HG03135 (cell line): Measurements from ENCODE around the gene PEDS1.
"Not testable (repeated sequence)": the region's sequence is repeated elsewhere in the genome, so short reads cannot be mapped to it uniquely, and the experiment has no call there.

Source experiments
- ATAC-seq: cut with Tn5 transposase; IDR thresholded peaks from one replicate; pipeline ENCODE4 v1.9.1; 2021; ENCODE audit warnings: mild to moderate bottlenecking, moderate library complexity; ENCODE audit not compliant: unreplicated experiment

The PEDS1 gene

DNA sequence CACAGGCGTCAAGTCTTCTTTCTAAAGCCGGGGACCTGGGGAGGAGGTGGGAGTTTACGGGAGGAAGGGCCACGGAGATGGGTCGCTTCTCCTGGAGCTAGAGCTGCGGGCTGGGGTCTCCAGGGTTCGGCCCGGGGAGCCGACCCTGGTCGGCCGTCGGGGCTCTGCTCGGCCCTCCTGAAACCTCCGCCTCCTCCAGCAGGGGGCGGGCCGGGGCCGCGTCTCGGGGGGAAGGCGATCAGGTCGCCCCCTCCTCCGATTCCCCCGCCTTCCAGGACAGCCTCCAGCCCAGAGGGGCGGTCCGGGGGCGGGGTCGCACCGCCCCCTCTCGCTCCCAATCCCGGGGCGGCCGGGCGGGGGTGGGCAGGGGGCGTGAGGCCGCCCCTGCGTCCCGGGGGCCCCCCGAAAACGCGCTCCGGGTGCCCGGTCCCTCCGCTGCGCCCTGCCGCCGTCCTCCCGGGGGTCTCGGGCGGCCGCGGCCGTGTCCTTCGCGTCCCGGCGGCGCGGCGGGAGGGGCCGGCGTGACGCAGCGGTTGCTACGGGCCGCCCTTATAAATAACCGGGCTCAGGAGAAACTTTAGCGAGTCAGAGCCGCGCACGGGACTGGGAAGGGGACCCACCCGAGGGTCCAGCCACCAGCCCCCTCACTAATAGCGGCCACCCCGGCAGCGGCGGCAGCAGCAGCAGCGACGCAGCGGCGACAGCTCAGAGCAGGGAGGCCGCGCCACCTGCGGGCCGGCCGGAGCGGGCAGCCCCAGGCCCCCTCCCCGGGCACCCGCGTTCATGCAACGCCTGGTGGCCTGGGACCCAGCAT, 36.9 kb upstream of the PEDS1 start, which contains the start of gene CEBPB:
TSS of gene CEBPB (plus strand) at position 580 of the 814 bp plus-strand sequence. CDS start at position 784, 204 bp downstream.
- ATAC-seq, result peak; percentile 39

DNA sequence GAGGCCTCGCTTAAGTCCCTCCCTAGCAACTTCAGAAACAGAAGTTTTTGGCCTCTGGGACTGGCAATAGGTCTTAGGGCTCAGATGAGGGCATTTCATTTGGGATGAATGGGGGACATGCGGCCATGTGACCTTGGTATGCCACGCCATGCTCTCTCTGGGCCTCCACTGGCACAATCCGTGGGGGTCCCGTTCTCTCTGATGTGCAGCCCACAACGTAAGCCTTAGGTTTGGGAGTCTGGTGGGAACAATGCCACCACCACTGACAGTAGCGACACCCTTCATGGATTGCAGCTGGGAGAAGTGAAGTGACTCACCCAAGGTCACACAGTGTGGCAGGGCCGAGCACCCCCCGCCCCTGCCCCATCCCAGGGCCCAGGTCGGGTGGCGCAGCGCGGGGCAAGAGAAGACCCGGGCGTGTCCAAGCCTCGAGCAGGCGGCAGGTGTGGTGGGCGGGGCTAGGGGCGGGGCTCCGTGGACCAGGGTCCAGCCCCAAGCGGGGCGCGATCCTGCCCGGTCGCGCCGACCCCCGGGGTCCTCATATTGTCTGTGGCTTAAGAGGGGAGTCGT, 36.2 kb upstream of the PEDS1 start:
- ATAC-seq, result no peak

DNA sequence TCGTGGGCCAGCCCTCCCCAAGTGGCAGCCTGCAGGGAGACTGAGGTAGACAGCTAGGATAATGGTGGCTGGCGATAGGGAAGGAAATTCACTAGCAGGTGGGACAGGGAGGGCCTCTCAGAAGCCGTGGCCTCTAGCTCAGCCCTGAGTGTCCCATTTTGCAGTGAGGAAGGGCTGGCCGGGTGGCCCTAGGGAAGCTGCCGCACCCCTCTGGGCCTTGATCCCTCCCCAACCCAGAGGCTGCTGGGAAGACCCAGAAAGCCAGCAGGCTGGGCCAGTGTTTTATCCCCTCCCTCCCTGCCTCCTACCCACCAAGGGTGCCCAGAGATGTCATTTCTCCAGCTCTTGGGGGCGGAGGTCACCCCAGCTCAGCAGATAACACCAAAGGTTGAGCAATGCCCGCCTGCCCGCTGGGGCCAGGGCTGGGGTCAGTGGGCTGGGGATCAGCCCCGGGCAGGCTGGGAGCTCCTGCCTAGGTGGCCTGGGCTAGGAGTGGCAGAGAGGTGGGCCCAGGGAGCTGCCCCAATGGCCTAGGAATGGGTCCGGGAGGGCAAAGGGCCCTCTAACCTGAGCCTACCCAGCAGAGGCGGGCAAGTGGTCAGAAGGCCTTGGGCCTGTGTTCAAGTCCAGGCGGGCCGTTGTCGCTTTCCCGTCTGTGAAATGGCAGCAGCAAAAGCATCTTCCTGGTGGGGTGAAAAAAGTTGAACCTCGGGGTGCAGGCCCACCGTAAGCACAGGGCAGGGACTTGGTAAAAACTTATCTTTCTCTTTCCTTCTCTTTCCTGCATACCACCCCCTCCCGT, 35.6 kb upstream of the PEDS1 start:
- no peak for ATAC-seq

DNA sequence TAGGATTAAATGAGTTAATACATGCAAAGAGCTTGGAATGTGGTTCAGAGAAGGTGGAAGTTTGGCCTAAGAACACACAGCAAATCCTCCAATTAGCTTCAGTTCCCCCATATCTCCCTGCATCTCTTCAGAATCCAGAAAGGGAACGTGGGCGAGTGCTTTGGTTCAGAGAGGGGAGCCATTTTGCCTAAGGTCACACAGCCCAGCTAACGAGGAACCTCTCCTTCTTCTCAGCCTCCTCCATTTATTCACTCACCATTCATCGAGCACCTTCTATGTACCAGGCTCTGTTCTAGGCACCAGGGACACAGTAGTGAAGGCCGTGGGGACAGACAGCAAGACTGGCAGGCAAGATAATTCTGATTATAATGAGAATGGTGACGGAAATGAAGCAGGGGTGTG, 34.8 kb upstream of the PEDS1 start:
- no peak for ATAC-seq

DNA sequence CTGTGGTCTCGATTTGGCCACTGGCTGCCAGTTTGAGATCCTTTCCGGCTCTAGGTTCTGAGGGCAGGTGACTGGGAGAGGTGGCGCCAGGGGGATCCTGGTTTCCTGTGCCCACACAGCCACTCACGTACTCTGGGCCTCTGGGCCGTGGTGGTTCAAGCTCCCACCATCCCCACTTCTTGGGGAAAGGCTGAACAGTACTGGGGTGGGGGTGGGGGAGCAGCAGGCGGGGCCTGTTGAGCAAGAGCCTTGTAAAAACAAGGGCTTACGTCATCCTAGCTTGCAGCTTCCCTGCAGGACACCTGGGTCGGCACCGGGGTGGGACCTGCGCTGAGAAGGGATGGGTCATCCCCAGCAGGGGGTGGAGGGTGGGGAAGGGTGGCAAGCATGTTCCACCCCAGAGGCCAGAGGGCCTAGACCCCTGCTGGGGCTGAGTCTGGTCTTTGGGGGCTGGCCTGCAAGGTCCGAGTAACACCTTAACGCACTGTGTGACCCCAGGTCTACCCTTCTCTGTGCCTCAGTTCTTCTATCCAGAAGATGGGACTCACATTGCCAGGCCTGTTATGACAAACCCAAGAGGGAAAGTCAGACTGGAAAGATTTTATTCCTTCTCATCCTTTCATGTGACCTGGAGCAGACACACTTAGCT, 34.0 kb upstream of the PEDS1 start:
- ATAC-seq, result no peak

DNA sequence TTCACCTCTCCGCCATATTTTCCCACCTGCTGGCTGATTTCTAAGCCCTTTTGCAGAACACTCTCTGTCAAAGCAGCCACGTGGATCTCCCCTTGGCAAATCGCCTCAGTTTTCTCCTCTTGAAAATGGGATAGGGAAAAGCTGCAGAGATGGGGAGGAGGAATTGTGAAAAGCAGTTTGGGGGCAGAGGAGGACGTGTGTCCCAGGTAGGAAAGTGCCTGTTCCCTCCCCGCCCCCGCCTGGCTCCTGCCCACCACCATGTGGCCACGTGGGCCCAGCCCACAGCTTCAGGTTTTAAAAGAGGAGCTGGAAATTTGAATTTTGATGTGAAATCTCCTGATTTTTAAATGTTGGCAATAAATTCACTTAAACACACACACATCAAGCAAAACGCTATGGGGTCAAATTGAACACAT, 33.5 kb upstream of the PEDS1 start:
- ATAC-seq, result no peak

DNA sequence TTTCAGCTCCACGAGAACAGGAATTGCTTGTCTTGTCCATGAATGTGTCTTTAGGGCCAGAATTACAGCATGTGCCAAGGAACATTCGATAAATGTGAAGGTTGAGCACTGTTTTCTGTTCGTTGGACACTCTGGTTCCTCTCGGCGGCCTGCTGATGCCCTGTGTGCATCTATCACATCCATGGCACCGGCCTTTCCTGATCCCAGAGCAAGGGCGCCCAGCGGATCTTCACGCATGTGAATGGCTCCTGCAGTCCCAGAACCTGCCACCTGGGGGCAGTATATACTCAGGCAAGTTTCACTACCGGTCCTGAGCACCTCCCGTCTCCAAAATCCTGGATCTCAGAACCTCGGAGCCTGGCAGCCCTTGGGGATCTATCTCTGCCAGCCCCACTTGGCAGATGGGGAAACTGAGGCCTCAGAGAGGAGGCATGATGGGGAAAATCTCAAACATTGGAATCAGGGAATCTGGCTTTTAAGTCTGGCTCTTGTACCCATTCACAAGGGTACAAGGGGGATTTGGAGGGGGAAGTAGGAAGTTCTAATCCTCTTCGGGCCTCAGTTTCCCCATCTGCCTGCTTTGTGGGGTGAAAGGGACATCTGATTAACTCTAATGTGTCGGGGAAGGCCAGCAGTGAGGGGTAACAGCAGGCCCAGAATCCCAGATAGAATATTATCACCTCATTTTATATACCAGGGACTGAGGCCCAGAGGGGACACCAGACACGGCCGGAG, 32.8 kb upstream of the PEDS1 start:
- ATAC-seq, result no peak

DNA sequence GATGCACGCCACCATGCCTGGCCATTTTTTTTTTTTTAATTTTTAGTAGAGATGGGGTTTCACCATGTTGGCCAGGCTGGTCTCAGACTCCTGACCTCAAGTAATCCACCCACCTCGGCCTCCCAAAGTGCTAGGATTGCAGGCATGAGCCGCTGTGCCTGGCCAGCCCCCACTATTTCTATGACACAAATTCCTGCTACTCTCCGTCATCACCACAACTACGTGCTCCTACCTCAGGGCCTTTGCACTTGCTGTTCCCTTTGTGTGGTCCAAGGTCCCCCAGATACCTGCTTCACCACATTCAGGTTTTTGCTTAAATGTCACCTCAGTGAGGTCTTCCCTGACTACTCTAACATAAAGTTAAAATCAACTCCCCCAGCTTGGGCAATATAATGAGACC, 31.9 kb upstream of the PEDS1 start:
- no peak for ATAC-seq

DNA sequence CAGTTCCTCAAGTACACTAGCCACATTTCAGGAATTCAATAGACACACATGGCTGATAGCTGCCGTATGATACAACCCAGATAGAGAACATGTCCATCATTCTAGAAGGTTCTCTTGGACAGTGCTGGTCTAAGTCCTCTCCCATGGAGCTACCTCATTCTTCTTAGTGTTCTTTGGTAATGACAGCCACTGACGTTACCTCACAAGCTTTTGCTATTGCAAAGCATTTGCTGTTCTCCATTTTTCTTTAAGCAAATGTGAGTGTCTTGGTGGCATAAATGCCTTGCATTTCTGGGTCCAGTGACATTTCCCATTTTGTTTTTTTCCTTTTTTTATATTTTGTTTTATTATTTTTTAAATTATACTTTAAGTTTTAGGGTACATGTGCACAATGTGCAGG, 28.8 kb upstream of the PEDS1 start:
- no peak for ATAC-seq

DNA sequence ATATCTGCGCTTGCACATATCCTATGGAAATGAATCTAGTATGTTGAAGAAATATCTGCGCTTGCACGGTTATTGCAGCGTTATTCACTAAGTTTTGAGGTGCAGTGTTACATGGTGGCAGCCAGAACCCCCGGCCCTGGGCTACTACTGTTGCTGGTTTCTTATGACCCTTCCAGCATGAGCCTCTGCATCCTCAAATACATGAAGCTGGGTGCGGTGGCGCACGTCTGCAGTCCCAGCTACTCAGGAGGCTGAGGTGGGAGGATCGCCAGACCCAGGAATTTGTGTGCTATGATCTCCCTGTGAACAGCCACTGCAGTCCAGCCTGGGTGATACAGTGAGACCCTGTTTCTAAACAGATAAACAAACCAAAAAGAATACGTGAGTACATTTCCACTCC, 27.8 kb upstream of the PEDS1 start:
- ATAC-seq, result no peak

DNA sequence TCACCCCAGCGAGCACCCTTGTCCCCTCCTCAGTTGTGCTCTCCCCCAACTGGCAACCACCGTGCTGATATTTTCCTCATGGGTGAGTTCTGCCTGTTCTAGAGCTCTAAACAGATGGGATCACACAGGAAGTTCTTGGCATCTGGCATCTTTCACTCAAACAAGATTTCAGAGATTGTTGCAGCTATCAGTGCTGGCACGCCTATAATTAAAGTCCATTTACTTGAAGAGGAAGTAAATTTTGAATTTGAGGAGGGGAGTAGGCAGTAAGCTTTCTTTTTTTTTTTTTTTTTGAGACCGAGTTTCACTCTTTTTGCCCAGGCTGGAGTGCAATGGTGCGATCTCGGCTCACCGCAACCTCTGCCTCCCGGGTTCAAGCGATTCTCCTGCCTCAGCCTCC, 25.1 kb upstream of the PEDS1 start:
- ATAC-seq, result not testable (repeated sequence)

DNA sequence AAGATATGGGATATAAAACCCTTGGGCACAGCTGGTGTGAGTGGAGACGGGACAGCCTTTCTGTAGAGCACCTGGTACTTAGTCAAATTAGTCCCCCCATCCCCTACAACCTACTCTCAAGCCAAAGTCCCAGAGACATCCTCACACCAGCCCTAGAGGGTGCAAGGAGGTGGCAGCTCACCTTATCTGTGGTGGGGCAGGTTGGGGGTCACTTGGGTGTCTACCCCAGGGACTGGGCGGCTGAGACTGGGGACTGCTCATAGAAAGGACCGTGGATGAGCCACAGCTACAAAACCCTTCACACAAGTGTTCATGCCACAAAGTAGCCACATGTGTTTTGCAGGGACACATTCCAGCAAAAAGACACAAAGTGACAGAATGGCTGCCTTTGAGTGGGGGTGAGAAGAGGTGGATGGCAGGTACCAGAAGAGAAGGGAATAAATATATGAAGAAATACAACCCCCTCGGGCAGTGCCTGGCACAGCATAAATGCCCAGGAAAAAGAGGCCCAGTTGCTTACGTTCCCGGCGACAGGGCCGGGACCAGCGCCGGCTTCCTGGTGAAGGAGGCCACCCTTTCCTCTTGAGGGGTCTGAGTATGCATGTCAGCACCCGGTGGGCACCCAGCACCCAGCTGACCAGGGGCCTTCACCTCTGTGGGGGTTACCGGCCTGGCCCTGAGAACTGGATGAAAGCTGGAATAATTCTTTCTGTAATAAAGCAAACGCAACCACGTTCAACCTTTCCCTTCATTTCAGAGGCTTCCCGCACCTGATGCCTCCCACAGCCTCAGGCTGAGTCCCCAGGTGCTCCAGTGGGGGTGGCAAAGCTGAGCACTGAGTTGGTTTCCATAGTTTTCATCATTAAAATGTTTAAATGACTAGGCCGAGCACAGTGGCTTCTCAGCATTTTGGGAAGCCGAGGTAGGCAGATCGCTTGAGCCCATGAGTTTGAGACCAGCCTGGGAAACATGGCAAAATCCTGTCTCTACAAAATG, 22.7 kb upstream of the PEDS1 start:
- no peak for ATAC-seq

DNA sequence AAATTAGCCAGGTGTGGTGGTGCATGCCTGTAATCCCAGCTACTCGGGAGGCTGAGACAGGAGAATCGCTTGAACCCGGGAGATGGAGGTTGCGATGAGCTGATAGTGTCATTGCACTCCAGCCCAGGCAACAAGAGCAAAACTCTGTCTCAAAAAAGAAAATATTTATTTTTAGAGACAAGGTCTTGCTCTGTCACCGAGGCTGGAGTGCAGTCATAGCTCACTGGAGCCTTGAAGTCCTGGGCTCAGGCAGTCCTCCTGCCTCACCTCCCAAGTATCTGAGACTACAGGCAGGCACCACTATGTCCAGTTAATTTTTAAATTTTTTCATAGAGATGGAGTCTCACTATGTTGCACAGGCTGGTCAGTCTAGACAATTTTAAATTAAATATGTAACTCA, 20.9 kb upstream of the PEDS1 start:
- no peak for ATAC-seq

DNA sequence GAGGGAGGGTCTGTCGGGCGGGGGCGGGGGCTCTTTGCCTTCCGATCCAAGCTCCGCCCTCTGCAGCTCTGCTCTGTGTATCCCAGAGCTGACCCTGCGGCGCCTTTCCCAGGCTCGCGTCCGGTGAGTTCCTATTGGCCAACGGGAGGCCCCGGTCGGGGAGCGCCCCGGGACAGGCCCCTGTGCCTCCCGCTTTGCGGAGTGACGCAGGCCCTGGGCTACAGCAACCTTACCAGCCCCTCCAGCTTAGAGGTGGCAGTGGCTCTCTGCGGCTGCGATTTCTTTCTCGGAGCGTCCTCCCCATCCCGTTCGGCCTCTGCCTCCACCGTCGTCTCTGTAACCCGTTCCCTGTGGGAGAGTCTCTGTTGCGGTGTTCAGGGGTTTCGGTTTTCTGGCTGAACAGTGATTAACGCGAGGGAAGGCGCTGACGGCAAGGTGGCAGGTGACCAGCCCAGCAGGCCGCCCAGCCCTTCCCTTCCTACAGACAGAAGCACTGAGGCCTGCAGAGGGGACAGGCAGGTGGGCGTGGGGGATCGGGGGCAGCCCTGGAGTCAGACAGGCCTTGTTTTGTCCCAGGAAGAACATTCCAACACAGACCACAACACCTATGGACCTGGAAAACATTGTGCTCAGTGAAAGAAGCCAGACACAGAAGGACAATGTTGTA, 19.0 kb upstream of the PEDS1 start:
- no peak for ATAC-seq

DNA sequence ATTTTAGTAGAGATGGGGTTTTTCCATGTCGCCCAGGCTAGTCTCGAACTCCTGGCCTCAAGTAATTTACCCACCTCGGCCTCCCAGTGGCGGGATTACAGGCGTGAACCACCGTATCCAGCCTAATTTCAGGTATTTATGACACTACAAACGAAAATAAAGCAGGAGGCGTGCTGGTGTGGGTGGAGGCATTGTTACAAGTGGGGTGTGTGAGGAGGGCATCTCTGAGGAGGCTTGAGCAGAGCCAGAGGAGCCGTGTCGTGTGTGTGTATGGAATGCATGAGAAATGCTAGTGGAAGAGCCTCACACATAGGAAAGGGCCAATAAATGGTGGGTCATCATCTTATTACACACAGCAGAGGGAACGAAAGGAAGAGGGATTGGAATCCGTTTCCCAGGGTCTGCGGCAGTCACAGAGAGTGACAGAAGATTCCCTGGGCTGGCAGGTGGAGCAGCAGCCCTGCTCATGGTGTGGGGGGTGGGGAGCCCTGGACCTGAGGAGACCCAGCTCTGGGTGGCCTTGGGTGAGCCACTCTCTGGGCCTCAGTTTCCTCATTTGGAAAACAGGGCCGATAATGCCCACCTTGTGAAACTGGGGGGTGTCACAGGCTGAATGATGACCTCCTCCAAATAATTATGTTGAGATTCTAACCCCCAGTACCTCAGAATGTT, 17.2 kb upstream of the PEDS1 start:
- ATAC-seq, result no peak

DNA sequence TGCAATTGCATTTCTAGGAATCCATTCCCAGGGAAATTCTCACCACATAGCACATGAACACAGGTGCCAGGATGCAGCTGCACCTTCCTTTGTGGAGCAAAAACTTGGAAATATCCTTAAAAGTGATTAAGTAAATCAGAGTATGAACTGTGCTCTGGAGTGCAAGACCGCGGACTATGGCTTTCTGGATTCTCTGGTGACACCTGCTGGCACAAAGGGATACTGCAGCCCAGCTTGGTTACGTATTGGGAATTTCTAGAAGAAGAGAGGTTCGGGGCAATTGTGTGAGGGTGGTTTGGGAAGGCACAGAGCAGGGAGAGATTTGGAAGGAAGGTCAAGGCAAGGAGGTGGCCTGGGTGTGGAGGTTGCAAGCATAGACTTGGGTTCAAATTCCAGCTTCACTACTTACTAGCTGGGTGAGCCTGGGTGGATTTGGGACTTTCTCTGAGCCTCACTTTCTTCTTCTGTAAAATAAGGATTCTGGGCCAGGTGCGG, 15.9 kb upstream of the PEDS1 start:
- no peak for ATAC-seq

DNA sequence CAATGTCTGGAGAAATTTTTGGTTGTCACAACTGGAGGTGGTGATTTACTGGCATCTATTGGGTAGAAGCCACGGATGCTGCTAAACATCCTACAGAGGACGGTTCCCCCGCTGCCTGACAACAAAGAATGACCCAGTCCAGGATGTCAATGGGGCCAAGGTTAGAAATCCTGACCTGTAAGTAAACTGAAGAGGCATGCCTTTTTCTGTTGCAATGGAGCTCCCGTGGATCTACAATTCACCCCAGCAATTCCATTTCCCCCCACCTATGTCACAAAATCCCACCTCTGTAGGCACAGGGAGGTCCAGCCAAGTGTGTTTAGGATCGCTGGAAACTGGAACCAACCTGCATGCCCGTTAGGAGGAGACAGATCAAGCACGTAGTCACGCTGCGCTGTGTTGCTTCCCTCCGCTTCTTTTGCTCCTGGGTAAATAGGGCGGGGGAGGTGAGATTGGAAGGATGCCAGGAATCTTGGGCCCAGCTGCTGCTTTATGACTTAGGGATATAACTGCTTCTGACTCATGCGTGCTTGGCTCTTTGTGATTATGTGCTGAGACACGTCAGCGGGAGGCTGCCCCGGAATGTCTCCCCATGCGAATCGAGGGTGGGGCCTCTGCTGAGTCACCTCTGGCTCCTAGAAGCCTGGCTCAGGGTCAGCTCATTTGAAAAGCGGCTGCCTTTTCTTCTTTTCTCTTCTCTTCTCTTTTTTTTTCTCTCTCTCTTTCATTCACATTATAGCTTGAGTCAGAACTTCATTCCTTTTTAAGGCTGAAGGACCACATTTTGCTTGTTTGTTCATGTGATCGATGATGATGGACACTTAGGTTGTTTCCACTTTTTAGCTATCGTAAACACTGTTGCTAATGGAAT, 12.4 kb upstream of the PEDS1 start:
- ATAC-seq, result peak; percentile 89
